ENCODE measurements around the gene KCNG2.

- TF ChIP-seq MAFF (IDR thresholded peaks at IDR 0.05; ENCODE audit: low read depth, low read length) (no peak), ZNF251 (CRISPR knock-in tag; IDR thresholded peaks at IDR 0.05) (no peak), HDAC6 (IDR thresholded peaks at IDR 0.05; ENCODE audit: low read depth, low read length) (no peak), RFXAP (CRISPR knock-in tag; IDR thresholded peaks at IDR 0.05; ENCODE audit: borderline replicate concordance) (no peak)
These were observed 34.3 kb upstream of the KCNG2 start for GRCh38 chr18:79763407-79763806.

Data from HepG2 (cell line).